A549 (cell line): ENCODE data around the gene ADIG.

Source experiments
- CHD4 ChIP-seq: fragments of 200-600 bp; sonication (generic); IDR thresholded peaks from 2 replicates; pipeline ENCODE4 v1.6.1; 2016; ENCODE audit warnings: antibody characterized with exemption, mild to moderate bottlenecking, borderline replicate concordance
- CTCF ChIP-seq: fragments of >200 bp; sonication (Bioruptor Twin); formaldehyde crosslinking; IDR thresholded peaks from 3 replicates; pipeline ENCODE4 v1.5.1; 2016
- EP300 ChIP-seq, 2 experiments: fragments of >200 bp; sonication (Bioruptor Twin); formaldehyde crosslinking; IDR thresholded peaks; 2 replicates in 1 of 2; 3 replicates in 1 of 2; pipeline ENCODE4 v1.6.1; 2016 to 2017
- JUN ChIP-seq, 2 experiments: fragments of >200 bp; sonication (Bioruptor Twin); formaldehyde crosslinking; IDR thresholded peaks; 2 replicates in 1 of 2; 3 replicates in 1 of 2; pipeline ENCODE4 v1.6.1; 2016 to 2017
- MYC ChIP-seq: IDR thresholded peaks from 2 replicates; pipeline ENCODE4 v1.6.1; 2012; ENCODE audit warnings: mild to moderate bottlenecking, inconsistent platforms, low read length, improper control_type of control experiment, borderline replicate concordance
- PHF8 ChIP-seq: fragments of 200-600 bp; sonication (generic); IDR thresholded peaks from 2 replicates; pipeline ENCODE4 v1.6.1; 2016; ENCODE audit warnings: low read depth, mild to moderate bottlenecking, antibody characterized with exemption, moderate library complexity, borderline replicate concordance
- POLR2A ChIP-seq: IDR thresholded peaks from 2 replicates; pipeline ENCODE4 v1.6.1; 2012; ENCODE audit warnings: mild to moderate bottlenecking, low read length
- RCOR1 ChIP-seq: fragments of 150-350 bp; IDR thresholded peaks from 2 replicates; pipeline ENCODE4 v1.6.1; 2014; ENCODE audit warnings: antibody characterized with exemption, low read length, low read depth
- REST ChIP-seq: fragments of 200-600 bp; sonication (generic); IDR thresholded peaks from 2 replicates; pipeline ENCODE4 v1.6.1; 2016; ENCODE audit warnings: antibody characterized with exemption, mild to moderate bottlenecking, moderate library complexity
- SREBF2 ChIP-seq: fragments of 450-650 bp; IDR thresholded peaks from 2 replicates; pipeline ENCODE4 v1.6.1; 2014; ENCODE audit warnings: mild to moderate bottlenecking, moderate library complexity
- USF2 ChIP-seq: fragments of 450-650 bp; IDR thresholded peaks from 2 replicates; pipeline ENCODE4 v1.6.1; 2014; ENCODE audit warnings: antibody characterized with exemption
- ZFP36 ChIP-seq: fragments of 450-650 bp; IDR thresholded peaks from 2 replicates; pipeline ENCODE4 v1.6.1; 2014; ENCODE audit warnings: borderline replicate concordance; ENCODE audit not compliant: partially characterized antibody
- ZSCAN20 ChIP-seq: fragments of 250-450 bp; sonication (Bioruptor Pico); IDR thresholded peaks from 2 replicates; pipeline ENCODE4 v1.8.0; 2022; ENCODE audit warnings: mild to moderate bottlenecking, moderate library complexity

GRCh38 chr20:38581013-38581412 lies at the start of gene ADIG:
- no peak for TF ChIP-seq ZSCAN20
- TF ChIP-seq USF2 = no peak
- TF ChIP-seq EP300 (IDR thresholded peaks at IDR 0.05) = no peak
- no peak for TF ChIP-seq SREBF2
- TF ChIP-seq CTCF = no peak
- TF ChIP-seq PHF8 = no peak
- no peak for TF ChIP-seq POLR2A
- TF ChIP-seq CHD4 = no peak
- TF ChIP-seq MYC = no peak
- TF ChIP-seq ZFP36 = no peak
- no peak for TF ChIP-seq REST
- TF ChIP-seq JUN (IDR thresholded peaks at IDR 0.05) = no peak
- no peak for TF ChIP-seq RCOR1
